Body of pancreas (tissue), 4 donors: ENCODE results near the gene THEM5. TPM values are rescaled to one million over a fixed set of nuclear protein-coding genes. Genes with fewer than 3 reads are reported as not detected.

ENCODE experiments used
- ATAC-seq: fragments of 150-250 bp; one replicate; pipeline ENCODE4 v1.9.1; 2016
- DNase-seq, 4 donors: peaks; one replicate each; pipeline ENCODE4 v3.0.0-alpha.2; 2019
- H3K27ac ChIP-seq, 4 donors: fragments of 200-600 bp; sonication (generic); 1 replicate in 3 of 4; 2 replicates in 1 of 4; pipeline versions ENCODE4 v1.5.1 to v1.6.1; 2016 to 2019; ENCODE audit warnings: mild to moderate bottlenecking in 1 of 4, mixed read lengths in 1 of 4, moderate library complexity in 1 of 4
- H3K27me3 ChIP-seq, 2 donors: fragments of 200-600 bp; sonication (generic); one replicate each; pipeline ENCODE4 v1.6.0; 2016; ENCODE audit warnings: mild to moderate bottlenecking in 1 of 2
- H3K36me3 ChIP-seq, 2 donors: fragments of 200-600 bp; sonication (generic); replicated peaks in 1 of 2; 2 replicates each; pipeline ENCODE4 v1.5.1; 2016; ENCODE audit warnings: low read depth in 2 of 2; ENCODE audit not compliant: insufficient read depth in 1 of 2
- H3K4me1 ChIP-seq: fragments of 200-600 bp; sonication (generic); one replicate; pipeline ENCODE4 v1.6.0; 2016
- H3K4me3 ChIP-seq, 2 donors: fragments of 200-600 bp; sonication (generic); 1 replicate in 1 of 2; 2 replicates in 1 of 2; pipeline ENCODE4 v1.5.1; 2016 to 2019
- H3K9me3 ChIP-seq, 3 donors: fragments of 200-600 bp; sonication (generic); 1 replicate in 2 of 3; 2 replicates in 1 of 3; pipeline ENCODE4 v1.5.1; 2016
- POLR2A ChIP-seq, 3 donors: fragments of 450-650 bp; IDR thresholded peaks; one replicate each; pipeline ENCODE4 v1.6.1; 2016; ENCODE audit warnings: antibody characterized with exemption in 3 of 3, mild to moderate bottlenecking in 2 of 3
- WGBS, 2 donors: methylation state at CpG; one replicate each; pipeline ENCODE4 v1.1.5; 2017; 5-methylcytosine and 5-hydroxymethylcytosine counted together
- intact Hi-C: fragments of 100-400 bp; cut with DNase I; formaldehyde crosslinking; loops from one replicate; pipeline ENCODE4 v1.15.1; 2023
- total RNA-seq, 2 donors: library from RNA; depleted of rRNA; stranded (reverse); fragments of >200 nt; gene quantifications; one replicate each; pipeline ENCODE4 v1.1.0, GENCODE V29; 2016
- TF ChIP-seq, protein P1 (sequence below), 7 experiments: fragments of 450-650 bp in 4 of 7; fragments of 200-600 bp in 3 of 7; sonication (generic) in 3 of 7; IDR thresholded peaks; one replicate each; pipeline ENCODE4 v1.5.1; 2016 to 2019; ENCODE audit warnings: antibody characterized with exemption in 7 of 7

THEM5 gene
- total RNA-seq, 2 donors from 2014 or later: not detected

DNA sequence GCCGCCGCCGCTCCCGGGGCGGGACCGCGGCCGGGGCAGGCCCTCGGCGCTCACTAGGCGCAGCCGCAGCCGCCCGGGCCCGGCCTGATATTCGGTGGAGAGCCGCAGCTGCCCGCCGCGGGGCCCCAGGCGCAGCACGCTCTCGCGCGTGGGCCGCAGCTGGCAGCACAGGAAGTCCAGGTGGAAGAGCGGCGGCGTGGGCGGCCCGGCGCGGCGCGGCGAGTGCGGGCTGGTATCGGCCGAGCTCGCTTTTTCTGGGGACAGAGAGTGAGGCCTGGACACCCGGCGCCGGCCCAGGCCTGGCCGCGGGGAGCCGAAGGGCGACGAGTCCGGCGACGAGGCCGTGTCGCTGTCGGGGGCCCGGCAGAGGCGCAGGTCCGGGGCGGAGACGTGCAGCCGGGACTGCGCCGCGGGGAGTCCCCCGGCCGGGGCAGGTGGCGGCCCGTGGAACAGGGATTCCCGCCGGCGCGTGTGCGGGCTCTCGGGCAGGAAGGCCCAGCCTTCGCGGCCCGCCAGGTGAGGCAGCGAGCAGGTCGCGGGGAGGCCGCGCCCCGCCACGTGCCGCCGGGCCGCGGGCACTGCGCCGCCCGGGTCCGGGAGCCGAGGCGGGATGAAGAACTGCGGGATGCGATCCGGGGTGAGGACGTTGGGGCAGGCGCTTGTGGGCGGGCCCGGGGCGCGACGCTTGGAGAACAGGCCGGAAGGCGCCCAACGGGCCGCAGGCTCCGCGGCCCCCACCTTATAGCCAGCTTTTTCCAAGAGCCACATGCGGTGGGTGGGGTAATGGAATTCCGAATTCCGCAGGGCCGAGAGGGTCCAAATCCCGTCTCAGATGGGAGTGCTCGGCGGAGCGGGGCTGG lies 15.1 kb downstream of the THEM5 start:
- H3K36me3 ChIP-seq: no peaks in the 10 kb centered on the region
- H3K4me1 ChIP-seq: peaks cover 77% of the 10 kb centered on the region
- intact Hi-C loops: no loop called here
- TF ChIP-seq, protein P1, sequence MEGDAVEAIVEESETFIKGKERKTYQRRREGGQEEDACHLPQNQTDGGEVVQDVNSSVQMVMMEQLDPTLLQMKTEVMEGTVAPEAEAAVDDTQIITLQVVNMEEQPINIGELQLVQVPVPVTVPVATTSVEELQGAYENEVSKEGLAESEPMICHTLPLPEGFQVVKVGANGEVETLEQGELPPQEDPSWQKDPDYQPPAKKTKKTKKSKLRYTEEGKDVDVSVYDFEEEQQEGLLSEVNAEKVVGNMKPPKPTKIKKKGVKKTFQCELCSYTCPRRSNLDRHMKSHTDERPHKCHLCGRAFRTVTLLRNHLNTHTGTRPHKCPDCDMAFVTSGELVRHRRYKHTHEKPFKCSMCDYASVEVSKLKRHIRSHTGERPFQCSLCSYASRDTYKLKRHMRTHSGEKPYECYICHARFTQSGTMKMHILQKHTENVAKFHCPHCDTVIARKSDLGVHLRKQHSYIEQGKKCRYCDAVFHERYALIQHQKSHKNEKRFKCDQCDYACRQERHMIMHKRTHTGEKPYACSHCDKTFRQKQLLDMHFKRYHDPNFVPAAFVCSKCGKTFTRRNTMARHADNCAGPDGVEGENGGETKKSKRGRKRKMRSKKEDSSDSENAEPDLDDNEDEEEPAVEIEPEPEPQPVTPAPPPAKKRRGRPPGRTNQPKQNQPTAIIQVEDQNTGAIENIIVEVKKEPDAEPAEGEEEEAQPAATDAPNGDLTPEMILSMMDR (IDR thresholded peaks at IDR 0.05): no peak
- TF ChIP-seq POLR2A (IDR thresholded peaks at IDR 0.05): no peak
- H3K4me3 ChIP-seq: no peak overlapping the region
- WGBS, 2 donors: 40 to 74% methylated on average over 41 to 93 of the region's 117 CpGs
- H3K9me3 ChIP-seq: no peaks in the 10 kb centered on the region
- no peaks in the 10 kb centered on the region for H3K27me3 ChIP-seq
- DNase-seq: no peak
- ATAC-seq: no peak
- peak overlapping the region in 3 of 4 donors; percentile 91 to 97 (median 94) for H3K27ac ChIP-seq

DNA sequence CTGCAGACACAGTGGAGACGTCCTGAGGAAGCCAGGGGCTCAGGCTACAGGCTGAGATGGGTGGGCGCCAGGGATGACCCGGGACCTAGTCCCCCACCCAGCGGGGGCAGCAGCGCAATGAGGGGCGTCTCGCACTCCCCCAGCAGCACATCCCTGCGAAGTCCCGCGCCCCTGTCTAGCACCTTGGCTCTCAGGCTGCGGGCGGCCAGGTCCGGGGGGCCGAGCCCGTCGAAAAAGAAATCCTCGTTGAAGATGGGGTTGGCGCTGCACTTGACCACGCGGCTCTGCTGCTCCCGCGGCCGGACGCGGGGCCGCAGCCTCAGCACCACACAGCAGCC lies 15.7 kb downstream of the THEM5 start:
- peaks cover 83% of the 10 kb centered on the region for H3K4me1 ChIP-seq
- H3K9me3 ChIP-seq: no peaks in the 10 kb centered on the region
- H3K27me3 ChIP-seq: no peaks in the 10 kb centered on the region
- TF ChIP-seq POLR2A (IDR thresholded peaks at IDR 0.05): no peak
- TF ChIP-seq, protein P1 (IDR thresholded peaks at IDR 0.05): no peak
- intact Hi-C loops: no loop called here
- DNase-seq (no peak), ATAC-seq (no peak)
- no peaks in the 10 kb centered on the region for H3K36me3 ChIP-seq
- WGBS, 2 donors: 42 to 47% methylated on average over 7 to 26 of the region's 26 CpGs
- peak overlapping the region; percentile 87 to 98 (median 91) for H3K27ac ChIP-seq
- no peak overlapping the region for H3K4me3 ChIP-seq

DNA sequence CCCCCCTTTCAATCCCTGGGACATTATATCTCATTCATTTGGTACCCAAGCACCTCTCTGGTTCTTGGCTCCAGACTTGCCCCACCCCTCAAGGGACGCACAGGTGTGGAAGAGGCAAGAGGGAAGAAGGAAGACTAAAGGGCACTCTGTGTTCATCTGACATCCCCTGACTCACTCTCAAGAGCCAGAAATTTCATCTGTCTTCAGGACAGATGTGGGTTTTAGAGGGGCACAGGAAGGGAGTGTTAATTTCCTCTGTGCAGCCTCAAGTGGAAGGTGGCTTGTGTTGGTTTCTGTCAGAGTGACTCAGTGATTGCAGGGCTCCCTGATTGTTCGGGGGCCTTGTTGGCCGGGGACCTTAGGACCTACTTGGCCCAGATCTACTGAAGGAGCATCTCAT lies 16.3 kb downstream of the THEM5 start:
- Histone ChIP-seq H3K27me3 (no peaks in the 10 kb centered on the region), H3K27ac (peak overlapping the region; percentile 87 to 98 (median 91)), H3K36me3 (no peaks in the 10 kb centered on the region), H3K9me3 (no peaks in the 10 kb centered on the region), H3K4me3 (no peak overlapping the region), H3K4me1 (peaks cover 88% of the 10 kb centered on the region)
- intact Hi-C loops: no loop called here
- 25 to 42% methylated on average over 3 of the region's 3 CpGs for whole genome bisulfite sequencing, 2 donors
- TF ChIP-seq, protein P1 (IDR thresholded peaks at IDR 0.05): no peak
- TF ChIP-seq POLR2A (IDR thresholded peaks at IDR 0.05): no peak
- ATAC-seq (no peak), DNase-seq (no peak)

DNA sequence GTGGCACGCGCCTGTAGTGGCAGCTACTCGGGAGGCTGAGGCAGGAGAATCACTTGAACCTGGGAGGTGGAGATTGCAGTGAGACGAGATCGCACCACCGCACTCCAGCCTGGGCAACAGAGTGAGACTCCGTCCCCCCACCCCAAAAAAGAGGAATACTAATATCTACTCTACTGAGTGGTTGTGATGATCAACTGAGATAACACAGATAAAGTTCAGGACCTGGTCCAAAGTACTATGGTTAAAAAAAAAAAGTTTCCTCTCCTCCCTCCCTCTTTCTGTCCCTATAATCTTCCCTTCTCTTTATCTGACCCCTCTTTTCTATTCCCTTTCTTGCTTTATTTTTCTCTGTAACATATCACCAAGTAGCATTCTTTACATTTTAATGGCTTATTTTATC lies 17.9 kb downstream of the THEM5 start:
- Histone ChIP-seq H3K9me3 (no peaks in the 10 kb centered on the region), H3K27ac (peak overlapping the region; percentile 55 to 98 (median 91)), H3K27me3 (no peaks in the 10 kb centered on the region), H3K36me3 (no peaks in the 10 kb centered on the region), H3K4me3 (no peak overlapping the region), H3K4me1 (peaks cover 86% of the 10 kb centered on the region)
- TF ChIP-seq, protein P1 (IDR thresholded peaks at IDR 0.05): no peak
- TF ChIP-seq POLR2A (IDR thresholded peaks at IDR 0.05): no peak
- 89% methylated on average over 7 of the region's 7 CpGs for WGBS, 2 donors
- ATAC-seq (no peak), DNase-seq (no peak)
- intact Hi-C loops: no loop called here

DNA sequence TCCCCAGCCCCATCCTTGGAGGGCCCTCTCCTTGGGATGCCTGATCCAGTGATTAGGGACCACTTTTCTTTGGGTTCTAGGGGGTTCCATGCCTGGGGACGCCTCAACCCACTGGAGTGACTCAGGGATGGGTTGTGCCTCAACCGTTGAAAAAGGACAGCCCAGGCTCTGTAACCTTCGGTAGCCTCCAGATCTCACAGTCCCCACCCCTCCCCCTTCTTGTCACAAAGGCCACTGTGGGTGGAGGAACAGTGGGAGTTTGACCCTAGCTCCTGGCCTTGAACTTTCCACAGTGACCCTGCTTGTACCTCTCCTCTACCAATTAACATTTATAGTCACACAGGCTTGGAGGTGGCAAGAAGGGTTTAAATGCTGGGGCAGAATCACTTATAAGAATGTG lies 19.3 kb downstream of the THEM5 start:
- TF ChIP-seq, protein P1 (IDR thresholded peaks at IDR 0.05): no peak
- TF ChIP-seq POLR2A (IDR thresholded peaks at IDR 0.05): no peak
- intact Hi-C loops: no loop called here
- Histone ChIP-seq H3K9me3 (no peaks in the 10 kb centered on the region), H3K4me3 (no peak overlapping the region), H3K27ac (peak overlapping the region; percentile 55 to 98 (median 92)), H3K4me1 (peaks cover 85% of the 10 kb centered on the region), H3K27me3 (no peaks in the 10 kb centered on the region), H3K36me3 (no peaks in the 10 kb centered on the region)
- 46% methylated on average over 3 of the region's 3 CpGs; no CpG with 5 or more reads in 1 of the 2 donors for WGBS, 2 donors
- ATAC-seq (no peak), DNase-seq (no peak)
